DMS79 (cell line): Measurements from ENCODE around the gene WDR18.

Experiments
- DNase-seq: peaks from one replicate; lab custom pipeline; 2025; lab: John Stamatoyannopoulos, UW

WDR18 gene

DNA sequence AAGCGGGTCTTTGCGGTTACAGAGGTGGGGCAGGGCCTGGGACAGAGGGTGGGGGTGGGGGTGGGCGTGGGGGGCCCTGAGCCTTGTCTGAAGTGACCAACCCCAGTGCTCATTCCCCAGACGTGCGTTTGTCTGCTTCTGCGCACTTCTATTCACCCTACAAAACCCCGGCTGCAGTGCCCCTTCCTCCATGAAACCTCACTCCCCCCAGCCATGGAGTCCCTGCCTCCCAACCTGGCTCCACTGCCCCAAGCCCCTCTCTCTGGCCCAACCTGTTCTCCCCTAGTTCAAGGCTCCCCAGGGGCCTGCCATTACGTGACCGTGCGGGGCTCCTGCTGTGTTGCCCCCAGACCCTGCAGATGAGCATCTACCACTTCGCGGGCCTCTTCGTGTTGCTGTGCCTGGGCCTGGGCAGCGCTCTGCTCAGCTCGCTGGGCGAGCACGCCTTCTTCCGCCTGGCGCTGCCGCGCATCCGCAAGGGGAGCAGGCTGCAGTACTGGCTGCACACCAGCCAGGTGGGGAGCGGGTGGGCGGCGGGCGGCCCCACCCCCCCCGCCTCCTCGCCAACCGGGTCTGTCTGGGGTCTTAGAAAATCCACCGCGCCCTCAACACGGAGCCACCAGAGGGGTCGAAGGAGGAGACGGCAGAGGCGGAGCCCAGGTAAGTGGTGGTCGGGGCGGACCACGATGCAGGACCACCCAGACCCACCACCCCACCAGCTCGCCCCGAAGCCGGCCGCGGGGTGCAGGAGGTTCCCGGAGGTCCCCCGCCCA is 24.3 kb downstream of the WDR18 start:
- DNase-seq, result no peak

DNA sequence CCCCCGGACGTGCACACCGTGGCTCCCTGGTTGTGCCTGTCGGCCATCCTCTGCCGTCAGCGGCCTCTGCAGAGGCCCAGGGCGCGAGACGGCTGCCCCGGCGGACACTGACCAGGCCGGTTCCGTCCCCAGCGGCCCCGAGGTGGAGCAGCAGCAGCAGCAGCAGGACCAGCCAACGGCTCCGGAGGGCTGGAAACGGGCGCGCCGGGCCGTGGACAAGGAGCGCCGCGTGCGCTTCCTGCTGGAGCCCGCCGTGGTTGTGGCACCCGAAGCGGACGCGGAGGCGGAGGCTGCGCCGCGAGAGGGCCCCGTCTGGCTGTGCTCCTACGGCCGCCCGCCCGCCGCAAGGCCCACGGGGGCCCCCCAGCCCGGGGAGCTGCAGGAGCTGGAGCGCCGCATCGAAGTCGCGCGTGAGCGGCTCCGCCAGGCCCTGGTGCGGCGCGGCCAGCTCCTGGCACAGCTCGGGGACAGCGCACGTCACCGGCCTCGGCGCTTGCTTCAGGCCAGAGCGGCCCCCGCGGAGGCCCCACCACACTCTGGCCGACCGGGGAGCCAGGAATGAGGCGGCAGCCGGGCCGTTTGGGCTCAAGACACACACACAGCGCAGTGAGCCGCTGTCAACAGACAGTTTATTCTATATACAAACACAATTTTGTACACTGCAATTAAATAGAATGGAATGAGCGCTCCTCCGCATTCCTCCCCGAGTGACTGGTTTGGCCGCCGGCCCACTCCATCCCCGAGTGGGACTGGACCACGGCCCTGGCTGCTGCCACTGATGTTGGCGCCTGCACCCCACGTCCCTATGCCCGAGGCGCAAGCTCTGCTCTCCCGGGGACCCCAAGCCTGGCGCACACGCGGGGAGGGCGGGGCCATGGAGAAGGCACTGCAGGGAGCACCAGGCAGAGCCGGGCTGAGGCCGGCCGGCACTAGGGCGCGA is 25.2 kb downstream of the WDR18 start:
- DNase-seq, result no peak

DNA sequence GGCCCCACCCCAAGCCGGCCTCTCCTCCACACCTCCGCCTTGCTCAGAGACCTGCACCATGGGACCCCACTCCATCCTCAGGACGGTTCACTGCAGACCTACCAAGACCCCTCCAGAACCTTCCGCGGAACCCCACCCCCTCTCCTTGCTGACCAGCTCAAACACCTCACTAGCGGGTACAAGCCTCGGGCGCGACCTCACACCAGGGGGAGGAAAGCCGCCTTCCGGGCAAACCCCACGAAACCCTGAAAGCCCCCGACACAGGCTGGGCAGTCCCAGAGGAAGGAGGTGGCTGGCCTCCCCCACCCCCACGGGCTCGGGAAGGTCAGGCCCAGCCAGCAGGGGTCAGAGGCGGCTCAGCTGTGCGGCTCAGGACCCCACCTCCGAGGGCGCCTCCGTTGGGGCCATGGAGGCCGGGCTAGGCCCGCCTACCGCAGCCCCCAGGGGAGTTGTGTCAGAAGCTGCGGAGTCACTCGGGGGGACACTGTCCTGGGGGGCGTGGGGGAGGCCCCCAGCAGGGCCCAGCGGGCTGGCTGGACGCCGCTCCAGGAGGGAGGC is 25.9 kb downstream of the WDR18 start:
- no peak for DNase-seq

GRCh38 chr19:1010586-1011510 is 26.7 kb downstream of the WDR18 start:
- no peak for DNase-seq

DNA sequence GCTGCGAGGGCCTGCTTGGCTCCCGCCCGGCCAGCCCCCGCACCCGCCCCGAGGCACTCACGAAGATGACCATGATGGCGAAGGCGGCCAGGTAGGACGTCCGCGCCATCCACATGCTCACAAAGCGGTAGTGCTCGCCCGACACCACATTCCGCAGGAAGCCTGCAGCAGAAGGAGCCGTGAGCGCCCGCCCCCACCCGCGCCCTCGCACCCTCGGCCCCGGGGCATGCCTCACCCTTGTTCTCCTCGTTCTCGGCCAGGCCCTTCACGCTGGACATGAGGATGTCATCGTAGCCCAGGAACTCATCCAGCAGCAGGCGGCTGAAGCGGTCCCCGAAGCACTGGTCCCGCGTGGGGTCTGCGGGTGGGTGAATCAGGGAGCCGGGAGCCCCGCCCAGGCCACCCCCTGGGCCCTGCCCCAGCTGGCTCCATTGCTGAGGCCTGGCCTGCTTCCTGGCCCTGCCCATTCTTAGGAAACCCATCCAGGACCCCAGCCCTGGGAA is 27.7 kb downstream of the WDR18 start:
- DNase-seq, result no peak

- DNase-seq, result no peak
These were observed 28.2 kb downstream of the WDR18 start for GRCh38 chr19:1012334-1012733.

GRCh38 chr19:1013218-1013617 is 29.1 kb downstream of the WDR18 start:
- DNase-seq, result no peak

DNA sequence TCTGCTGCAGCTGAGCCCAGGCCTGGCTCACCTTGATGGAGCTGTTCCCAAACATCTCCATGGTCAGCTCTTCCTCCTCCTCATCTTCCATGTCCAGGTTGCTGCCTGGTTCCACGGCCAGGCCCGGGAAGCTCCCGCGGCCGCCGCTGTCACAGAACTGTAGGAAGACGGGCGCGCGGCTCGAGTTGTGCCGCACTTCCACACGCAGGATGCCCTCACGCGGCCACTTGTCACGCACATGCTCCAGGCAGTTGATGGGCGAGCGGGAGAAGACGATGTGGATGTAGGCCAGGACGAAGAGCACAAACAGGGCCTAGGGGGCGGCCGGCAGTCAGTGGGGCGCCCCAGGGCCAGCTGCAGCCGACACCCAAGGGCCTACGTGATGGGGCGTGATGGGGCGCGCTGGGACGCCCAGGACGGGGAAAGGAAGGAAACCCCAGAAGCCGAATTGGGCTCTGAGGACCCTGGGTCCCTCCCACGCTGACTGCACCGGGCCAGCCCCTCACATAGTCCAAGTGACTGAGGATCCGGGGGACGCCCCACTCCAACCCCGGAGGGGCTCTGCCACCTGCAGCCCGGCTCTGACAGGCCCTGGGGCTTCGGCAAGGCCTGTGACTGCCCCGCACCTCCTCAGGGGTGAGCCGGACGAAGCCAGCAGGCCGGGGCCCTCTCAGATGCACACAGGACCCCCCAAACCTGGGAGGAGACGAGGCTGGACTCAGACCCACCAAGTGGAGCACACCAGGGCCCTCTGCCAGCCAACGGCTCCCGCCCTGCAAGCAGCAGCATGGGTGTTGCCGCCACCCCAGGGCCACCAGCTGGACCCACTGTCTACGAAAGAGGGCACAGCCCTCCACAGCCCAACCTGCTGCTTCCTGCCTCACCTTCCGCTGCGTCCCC is 30.3 kb downstream of the WDR18 start:
- DNase-seq, result no peak

DNA sequence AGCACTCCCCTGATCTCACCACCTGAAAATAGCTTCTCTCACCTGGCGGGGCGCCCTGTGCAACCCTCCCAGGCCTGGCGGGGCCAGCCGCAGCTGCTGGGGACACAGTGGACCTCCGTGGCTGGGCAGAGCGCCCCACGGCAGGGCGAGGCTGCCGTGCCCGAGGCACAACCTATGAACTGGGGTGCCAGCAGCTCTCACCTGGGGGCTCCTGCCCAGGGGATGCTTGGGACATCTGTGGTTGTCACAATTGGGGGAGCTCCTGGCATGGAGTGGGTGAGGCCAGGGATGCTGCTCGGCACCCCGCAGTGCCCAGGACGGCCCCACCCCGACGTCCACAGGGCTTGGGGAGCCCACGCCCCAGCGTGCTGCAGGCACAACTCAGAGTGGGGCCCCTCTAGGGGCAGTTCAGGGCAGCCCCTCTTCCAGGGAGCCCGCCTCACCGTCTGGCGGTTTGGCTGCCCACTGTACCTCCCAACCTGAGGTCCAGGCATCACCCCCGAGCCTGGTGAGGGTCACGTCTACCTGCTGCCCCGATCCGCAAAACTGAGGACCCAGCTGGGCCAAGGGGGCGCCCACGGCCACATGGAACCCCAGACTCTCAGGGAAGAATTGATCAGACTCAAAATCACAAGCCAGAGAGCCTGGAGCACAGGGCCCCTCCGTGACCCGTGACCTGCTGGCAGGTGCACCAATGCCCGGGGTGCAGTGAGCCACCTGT is 31.1 kb downstream of the WDR18 start:
- no peak for DNase-seq

GRCh38 chr19:1015782-1016646 is 31.9 kb downstream of the WDR18 start:
- no peak for DNase-seq

GRCh38 chr19:1016647-1017114 is 32.5 kb downstream of the WDR18 start:
- no peak for DNase-seq

GRCh38 chr19:1017115-1017905 is 33.2 kb downstream of the WDR18 start:
- no peak for DNase-seq

DNA sequence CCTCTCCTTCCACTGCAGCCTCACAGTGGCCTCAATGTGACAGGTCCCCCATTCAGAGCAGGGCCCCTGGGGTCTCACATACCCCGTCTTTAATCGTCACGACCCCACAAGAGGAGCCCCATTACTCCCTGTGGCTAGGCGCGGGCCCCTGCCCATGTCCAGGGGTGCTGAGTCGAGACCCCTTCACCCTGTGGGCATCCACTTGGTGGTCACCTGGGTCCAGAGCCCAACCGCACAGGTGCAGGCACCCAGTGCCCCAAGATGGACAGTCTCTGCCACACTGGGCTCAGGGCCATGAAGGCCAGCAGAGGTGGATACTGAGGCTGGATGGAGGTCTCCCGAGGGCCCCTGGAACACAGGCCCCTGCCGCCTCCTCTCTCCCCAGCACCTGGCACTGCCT is 33.8 kb downstream of the WDR18 start:
- no peak for DNase-seq

DNA sequence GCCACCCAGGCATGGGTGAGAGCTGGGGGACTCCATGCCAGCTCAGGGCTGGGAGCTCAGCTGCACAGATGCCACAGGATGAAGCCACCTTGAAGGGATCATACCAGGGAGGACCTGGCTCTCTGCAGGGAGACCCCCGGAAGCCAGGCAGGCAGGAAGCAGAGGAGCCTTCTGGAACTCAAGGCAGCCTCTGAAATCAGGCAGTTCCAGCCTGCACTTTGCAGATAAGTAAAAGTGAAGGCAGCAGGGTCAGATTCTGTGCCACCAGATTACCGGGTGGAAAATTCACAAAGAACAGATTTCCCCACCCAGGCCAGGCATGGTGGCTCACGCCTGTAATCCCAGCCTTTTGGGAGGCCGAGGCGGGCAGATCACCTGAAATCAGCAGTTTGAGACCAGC is 34.2 kb downstream of the WDR18 start:
- DNase-seq, result no peak

DNA sequence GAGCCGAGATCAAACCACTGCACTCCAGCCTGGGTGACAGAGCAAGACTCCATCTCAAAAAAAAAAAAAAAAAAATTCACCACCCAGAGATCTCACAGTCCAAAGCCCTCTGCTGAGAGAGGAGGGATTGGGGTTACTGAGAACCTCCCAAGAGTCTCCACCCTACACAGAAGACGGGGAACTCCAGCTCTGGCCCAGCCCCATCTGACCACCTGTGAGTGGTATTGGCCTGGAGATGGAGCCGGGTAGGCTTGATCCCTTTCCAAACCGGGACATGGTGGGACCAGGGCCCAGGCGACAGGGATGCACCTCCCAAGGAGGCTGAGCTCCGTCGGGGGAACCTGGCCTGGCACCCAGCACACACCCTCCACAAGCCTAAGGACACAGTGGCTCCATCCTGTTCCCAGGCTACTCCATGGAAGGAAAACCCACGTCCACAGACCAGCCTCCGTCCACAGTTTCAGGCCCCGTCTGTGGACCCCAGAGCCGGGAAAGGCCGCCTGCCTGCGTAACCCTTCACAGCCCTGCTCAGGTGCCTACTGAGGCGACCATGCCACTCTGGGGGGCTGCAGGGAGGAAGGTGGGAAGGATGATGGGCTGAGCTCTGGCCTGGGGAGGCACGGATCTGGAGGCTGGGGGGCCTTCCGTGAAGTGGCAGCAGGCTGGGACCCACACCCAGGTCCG is 34.9 kb downstream of the WDR18 start:
- DNase-seq, result no peak

DNA sequence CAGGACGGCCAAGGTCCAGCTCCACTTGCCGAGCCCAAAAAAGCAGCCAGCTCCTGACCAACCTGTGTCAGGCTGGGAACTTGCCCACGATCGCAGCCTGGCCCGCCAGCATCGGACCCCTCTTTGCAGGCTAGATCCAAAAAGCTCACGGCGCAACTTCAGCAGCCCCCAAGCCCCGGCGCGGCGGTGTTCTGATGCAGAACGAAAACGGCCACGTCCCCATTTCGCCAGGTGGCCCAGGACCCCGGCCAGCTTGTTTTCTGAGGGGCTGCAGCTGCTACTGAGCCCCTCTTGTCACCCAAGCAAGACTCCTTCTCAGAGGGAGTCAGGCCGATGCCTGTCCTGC is 35.4 kb downstream of the WDR18 start:
- no peak for DNase-seq
